ENCODE results near the gene NOTCH2. TPM values are rescaled to one million over a fixed set of nuclear protein-coding genes. Genes with fewer than 3 reads are reported as not detected.

NOTCH2 gene
- total and polyA plus RNA-seq, 9 of the 15 experiments (the other 6 are each of a cell fraction or from before 2014, with no cell fraction given) = 0.04 to 1.2 (median 0.28) TPM; not detected in 1

GRCh38 chr1:119981986-119982815, 87.3 kb downstream of the NOTCH2 start:
- Histone ChIP-seq H4K20me1 (replicated peaks; ENCODE audit: control insufficient read depth, insufficient read depth, low read length) (no peaks in the 10 kb centered on the region), H3K27me3 (ENCODE audit: control insufficient read depth in 2 of 2, insufficient read depth in 2 of 2, low read length in 2 of 2) (peaks cover 4 to 7% of the 10 kb centered on the region in 2 experiments; a peak in 4 of 5 replicates), H3K36me3 (ENCODE audit: control insufficient read depth, insufficient read depth, low read length) (no peaks in the 10 kb centered on the region), H3K9me3 (replicated peaks; ENCODE audit: control insufficient read depth, insufficient read depth, low read depth, low read length) (no peaks in the 10 kb centered on the region), H3K27ac (ENCODE audit: extremely low read depth, low read depth, low read length) (no peak overlapping the region), H3K4me2 (ENCODE audit: insufficient read depth, low read length) (no peak overlapping the region), H3K4me1 (replicated peaks in 1 of 2; ENCODE audit: control insufficient read depth in 2 of 2, insufficient read depth in 2 of 2, low read length in 2 of 2) (no peaks in the 10 kb centered on the region), H3K9ac (ENCODE audit: insufficient read depth in 1 of 2, low read depth in 2 of 2, low read length in 2 of 2) (no peak overlapping the region), H3K9me1 (ENCODE audit: control insufficient read depth, insufficient read depth, low read length) (no peaks in the 10 kb centered on the region), H3K79me2 (ENCODE audit: control insufficient read depth, insufficient read depth, low read length) (no peaks in the 10 kb centered on the region), H3K4me3 (no peak overlapping the region), H2AFZ (ENCODE audit: low read depth, low read length) (no peak overlapping the region)
- ChIA-PET CTCF (ENCODE audit: low intra/inter-chr PET ratio) (no interaction called here), POLR2A (no interaction called here)
- BruUV-seq (replicated peaks) = no TSS peak
- intact Hi-C loops (cut with micrococcal nuclease) = no loop called here
- in situ Hi-C loops (cut with MboI) = no loop called here
- TF ChIP-seq ARHGAP35 (IDR thresholded peaks at IDR 0.05; ENCODE audit: partially characterized antibody) = no peak
- no peak for TF ChIP-seq ZNF134 (CRISPR knock-in tag; conservative IDR thresholded peaks at IDR 0.05)
- TF ChIP-seq ZNF277 (CRISPR knock-in tag; IDR thresholded peaks at IDR 0.05; ENCODE audit: borderline replicate concordance) = no peak
- no peak for TF ChIP-seq ZBTB8A (IDR thresholded peaks at IDR 0.05; ENCODE audit: partially characterized antibody)
- TF ChIP-seq SRSF7 (optimal IDR thresholded peaks at IDR 0.05; ENCODE audit: low read depth, low read length) = no peak
- no peak for TF ChIP-seq E2F6 (IDR thresholded peaks at IDR 0.05; ENCODE audit: borderline replicate concordance in 1 of 2, extremely low read depth in 1 of 2, insufficient read depth in 1 of 2, insufficient read length in 1 of 2, low read depth in 1 of 2, low read length in 1 of 2, poor library complexity in 1 of 2, severe bottlenecking in 1 of 2)
- no peak for TF ChIP-seq ZBTB43 (CRISPR knock-in tag; IDR thresholded peaks at IDR 0.05)
- DNase-seq (ENCODE audit: extremely low read depth in 1 of 4, low spot score in 3 of 4) (no peak), FAIRE-seq (no peak), ATAC-seq (no peak)
- WGBS (ENCODE audit: insufficient coverage, low coverage, missing lambda C conversion rate) = 0% methylated on average over 1 of the region's 1 CpG

All from K562 (cell line).